Uterus (tissue), 4 donors: Measurements from ENCODE around the gene GIPC2. TPM values are rescaled to one million over a fixed set of nuclear protein-coding genes. Genes with fewer than 3 reads are reported as not detected.

Experiments
- DNase-seq, 2 donors: peaks; one replicate each; pipeline ENCODE4 v3.0.0-alpha.2; 2019 to 2020
- H3K27ac ChIP-seq, 2 donors: fragments of 200-600 bp; sonication (generic); 1 replicate in 1 of 2; 2 replicates in 1 of 2; pipeline ENCODE4 v1.5.1; 2016 to 2018
- H3K27me3 ChIP-seq, 2 donors: fragments of 200-600 bp; sonication (generic); one replicate each; pipeline ENCODE4 v1.5.1; 2018 to 2019; ENCODE audit warnings: control low read depth in 1 of 2
- H3K36me3 ChIP-seq, 2 donors: fragments of 200-600 bp; sonication (generic); one replicate each; pipeline ENCODE4 v1.5.1; 2019; ENCODE audit warnings: control low read depth in 1 of 2
- H3K4me1 ChIP-seq, 2 donors: fragments of 200-600 bp; sonication (generic); one replicate each; pipeline ENCODE4 v1.5.1; 2018 to 2019; ENCODE audit warnings: control low read depth in 1 of 2
- H3K4me3 ChIP-seq, 2 donors: fragments of 200-600 bp; sonication (generic); 1 replicate in 1 of 2; 2 replicates in 1 of 2; pipeline ENCODE4 v1.5.1; 2018 to 2019; ENCODE audit warnings: mild to moderate bottlenecking in 1 of 2
- H3K9me3 ChIP-seq, 2 donors: fragments of 200-600 bp; sonication (generic); one replicate each; pipeline ENCODE4 v1.5.1; 2019; ENCODE audit warnings: control low read depth in 1 of 2
- CTCF ChIP-seq, 4 experiments: fragments of 200-600 bp in 2 of 4; fragments of 450-650 bp in 2 of 4; sonication (generic) in 2 of 4; IDR thresholded peaks; one replicate each; pipeline ENCODE4 v1.5.1; 2016 to 2019; ENCODE audit warnings: antibody characterized with exemption in 4 of 4, mild to moderate bottlenecking in 2 of 4, moderate library complexity in 1 of 4
- POLR2A ChIP-seq, 2 donors: fragments of 450-650 bp; IDR thresholded peaks; one replicate each; pipeline ENCODE4 v1.6.1; 2016; ENCODE audit warnings: antibody characterized with exemption in 2 of 2, mild to moderate bottlenecking in 1 of 2, moderate library complexity in 1 of 2
- intact Hi-C: fragments of 100-400 bp; cut with DNase I; formaldehyde crosslinking; loops from one replicate; pipeline ENCODE4 v1.15.1; 2023; ENCODE audit warnings: low total_unique reads
- total RNA-seq, 4 donors: library from RNA; depleted of rRNA in 3 of 4; stranded (reverse); fragments of >200 nt in 3 of 4; gene quantifications; one replicate each; pipeline versions ENCODE4 v1.1.0 to v1.2.4, GENCODE V29; 2014 to 2023
- donor health status: DM: yes; HTN: yes; CAD: no.

The GIPC2 gene
- total RNA-seq, 4 donors from 2014 or later: 3.6 to 8.2 (median 5.8) TPM

DNA sequence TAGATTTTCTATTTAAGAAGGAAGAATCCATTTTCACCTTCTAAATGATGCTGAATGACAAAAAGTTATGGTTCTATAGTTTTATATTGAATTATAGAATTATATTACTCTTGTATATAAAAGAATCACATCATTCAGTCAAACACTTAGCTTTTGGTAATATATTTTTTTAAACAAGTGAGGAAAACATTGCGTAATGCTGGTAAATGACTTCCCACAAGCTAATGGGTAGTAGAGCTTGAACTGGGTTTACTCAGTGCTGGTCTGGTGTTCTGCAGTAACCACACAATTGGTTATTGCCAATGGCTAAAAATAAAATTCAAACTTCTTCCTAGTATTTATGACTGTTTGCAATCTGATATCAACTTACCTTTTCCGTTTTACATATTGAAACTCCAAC, 10.6 kb upstream of the GIPC2 start:
- TF ChIP-seq POLR2A (IDR thresholded peaks at IDR 0.05) (no peak), CTCF (IDR thresholded peaks at IDR 0.05) (no peak)
- DNase-seq: no peak
- Histone ChIP-seq H3K27me3 (no peaks in the 10 kb centered on the region), H3K27ac (no peak overlapping the region), H3K4me1 (no peaks in the 10 kb centered on the region), H3K36me3 (no peaks in the 10 kb centered on the region), H3K4me3 (no peak overlapping the region), H3K9me3 (no peaks in the 10 kb centered on the region)
- intact Hi-C loops: no loop called here

DNA sequence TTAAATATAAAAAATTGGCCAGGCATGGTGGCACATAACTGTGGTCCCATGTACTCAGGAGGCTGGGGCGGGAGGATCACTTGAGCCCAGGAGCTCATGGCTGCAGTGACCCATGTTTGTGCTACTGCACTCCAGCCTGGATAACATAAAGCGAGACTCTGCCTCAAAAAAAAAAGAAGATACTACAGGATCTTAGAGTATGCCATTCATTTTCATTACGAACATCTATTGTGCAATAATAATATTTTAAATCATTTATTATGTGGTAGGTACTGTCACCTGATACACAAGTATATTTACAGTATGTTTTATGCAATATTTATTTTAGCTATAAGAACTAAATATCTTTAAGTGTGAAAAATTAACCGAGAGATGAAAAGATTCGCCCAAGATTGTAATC, 9.3 kb upstream of the GIPC2 start:
- Histone ChIP-seq H3K27me3 (no peaks in the 10 kb centered on the region), H3K4me1 (no peaks in the 10 kb centered on the region), H3K9me3 (no peaks in the 10 kb centered on the region), H3K36me3 (no peaks in the 10 kb centered on the region), H3K27ac (no peak overlapping the region), H3K4me3 (no peak overlapping the region)
- intact Hi-C loops: no loop called here
- no peak for TF ChIP-seq CTCF (IDR thresholded peaks at IDR 0.05)
- TF ChIP-seq POLR2A (IDR thresholded peaks at IDR 0.05): no peak
- no peak for DNase-seq

- no peak for DNase-seq
- intact Hi-C loops: no loop called here
- no peak overlapping the region for H3K27ac ChIP-seq
- H3K4me1 ChIP-seq: no peaks in the 10 kb centered on the region
- H3K9me3 ChIP-seq: no peaks in the 10 kb centered on the region
- no peaks in the 10 kb centered on the region for H3K36me3 ChIP-seq
- H3K27me3 ChIP-seq: no peaks in the 10 kb centered on the region
- no peak for TF ChIP-seq CTCF (IDR thresholded peaks at IDR 0.05)
- no peak for TF ChIP-seq POLR2A (IDR thresholded peaks at IDR 0.05)
- no peak overlapping the region for H3K4me3 ChIP-seq
These were observed 7.7 kb upstream of the GIPC2 start for GRCh38 chr1:78038071-78038470.

DNA sequence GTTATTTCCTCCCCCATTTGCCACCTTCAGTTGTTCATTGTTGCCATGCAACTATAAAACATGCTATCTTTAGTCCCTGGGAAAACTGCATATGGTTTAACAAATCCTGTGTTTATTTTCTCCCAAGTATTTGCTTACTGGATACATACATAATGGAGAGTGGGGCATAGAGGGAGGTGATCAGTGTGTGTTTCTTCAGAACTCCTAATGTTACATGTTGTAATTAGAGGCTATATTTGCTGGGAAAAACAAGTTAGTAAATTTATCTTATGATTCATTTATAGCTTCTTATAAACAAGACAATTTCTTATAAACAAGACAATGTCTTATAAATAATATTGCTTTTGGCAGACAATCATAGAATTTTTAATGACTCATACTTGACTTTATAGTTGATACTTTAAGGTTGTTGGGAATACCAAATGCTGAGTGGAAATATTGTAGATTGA, 7.3 kb upstream of the GIPC2 start:
- no peak overlapping the region for H3K4me3 ChIP-seq
- no peaks in the 10 kb centered on the region for H3K4me1 ChIP-seq
- H3K27me3 ChIP-seq: no peaks in the 10 kb centered on the region
- H3K36me3 ChIP-seq: no peaks in the 10 kb centered on the region
- intact Hi-C loops: no loop called here
- no peak for DNase-seq
- no peak overlapping the region for H3K27ac ChIP-seq
- H3K9me3 ChIP-seq: no peaks in the 10 kb centered on the region
- no peak for TF ChIP-seq POLR2A (IDR thresholded peaks at IDR 0.05)
- no peak for TF ChIP-seq CTCF (IDR thresholded peaks at IDR 0.05)

- intact Hi-C loops: no loop called here
- Histone ChIP-seq H3K4me1 (no peaks in the 10 kb centered on the region), H3K36me3 (no peaks in the 10 kb centered on the region), H3K27ac (no peak overlapping the region), H3K4me3 (no peak overlapping the region), H3K27me3 (no peaks in the 10 kb centered on the region), H3K9me3 (no peaks in the 10 kb centered on the region)
- no peak for DNase-seq
- no peak for TF ChIP-seq CTCF (IDR thresholded peaks at IDR 0.05)
- TF ChIP-seq POLR2A (IDR thresholded peaks at IDR 0.05): no peak
These were observed 5.2 kb upstream of the GIPC2 start for GRCh38 chr1:78040484-78041089.
